HEK293 (cell line): ENCODE measurements around the gene GNPTAB.

Experiments used
- IKZF3 ChIP-seq: fragments of 450-650 bp; IDR thresholded peaks from 2 replicates; pipeline ENCODE4 v1.5.0; 2018; ENCODE audit warnings: missing biosample characterization, mild to moderate bottlenecking, missing genetic modification characterization, moderate library complexity
- KLF8 ChIP-seq: fragments of 450-650 bp; formaldehyde crosslinking; IDR thresholded peaks from 2 replicates; pipeline ENCODE4 v1.5.1; 2016; ENCODE audit warnings: missing biosample characterization, missing genetic modification characterization
- MYNN ChIP-seq: fragments of 450-650 bp; formaldehyde crosslinking; IDR thresholded peaks from 2 replicates; pipeline ENCODE4 v1.5.1; 2016; ENCODE audit warnings: missing biosample characterization, missing genetic modification characterization, borderline replicate concordance
- SETDB1 ChIP-seq: IDR thresholded peaks from one replicate; pipeline ENCODE4 v1.6.1; 2017; ENCODE audit warnings: mild to moderate bottlenecking, low read length, moderate library complexity, mixed read lengths; ENCODE audit not compliant: insufficient read length
- SP7 ChIP-seq: fragments of 450-650 bp; formaldehyde crosslinking; IDR thresholded peaks from 2 replicates; pipeline ENCODE4 v1.5.1; 2016; ENCODE audit warnings: missing biosample characterization, missing genetic modification characterization
- TCF7L2 ChIP-seq: IDR thresholded peaks from 2 replicates; pipeline ENCODE4 v1.6.1; 2011; ENCODE audit warnings: low read depth, mild to moderate bottlenecking, inconsistent platforms, low read length, moderate library complexity, borderline replicate concordance
- ZBTB21 ChIP-seq: fragments of 450-650 bp; formaldehyde crosslinking; IDR thresholded peaks from 2 replicates; pipeline ENCODE4 v1.5.1; 2017; ENCODE audit warnings: missing biosample characterization, missing genetic modification characterization
- ZNF114 ChIP-seq: fragments of 450-650 bp; formaldehyde crosslinking; IDR thresholded peaks from 2 replicates; pipeline ENCODE4 v1.5.0; 2017; ENCODE audit warnings: missing biosample characterization, missing genetic modification characterization
- ZNF157 ChIP-seq: fragments of 450-650 bp; formaldehyde crosslinking; IDR thresholded peaks from 2 replicates; pipeline ENCODE4 v1.5.1; 2016; ENCODE audit warnings: missing biosample characterization, missing genetic modification characterization
- ZNF23 ChIP-seq: fragments of 450-650 bp; formaldehyde crosslinking; IDR thresholded peaks from 2 replicates; pipeline ENCODE4 v1.5.1; 2016; ENCODE audit warnings: missing biosample characterization, missing genetic modification characterization, borderline replicate concordance
- ZNF248 ChIP-seq: fragments of 450-650 bp; formaldehyde crosslinking; IDR thresholded peaks from 2 replicates; pipeline ENCODE4 v1.5.1; 2017; ENCODE audit warnings: missing biosample characterization, missing genetic modification characterization
- ZNF394 ChIP-seq: fragments of 450-650 bp; formaldehyde crosslinking; IDR thresholded peaks from 2 replicates; pipeline ENCODE4 v1.5.1; 2016; ENCODE audit warnings: missing biosample characterization, missing genetic modification characterization, mild to moderate bottlenecking, moderate library complexity, borderline replicate concordance
- ZNF433 ChIP-seq: fragments of 450-650 bp; formaldehyde crosslinking; IDR thresholded peaks from 2 replicates; pipeline ENCODE4 v1.5.1; 2016; ENCODE audit warnings: missing biosample characterization, missing genetic modification characterization, low read depth
- ZNF501 ChIP-seq: fragments of 450-650 bp; formaldehyde crosslinking; IDR thresholded peaks from 2 replicates; pipeline ENCODE4 v1.5.1; 2016; ENCODE audit warnings: missing biosample characterization, missing genetic modification characterization
- ZNF530 ChIP-seq: fragments of 450-650 bp; formaldehyde crosslinking; IDR thresholded peaks from 2 replicates; pipeline ENCODE4 v1.5.1; 2016; ENCODE audit warnings: low read depth, missing biosample characterization, missing genetic modification characterization
- ZSCAN23 ChIP-seq: fragments of 450-650 bp; formaldehyde crosslinking; IDR thresholded peaks from 2 replicates; pipeline ENCODE4 v1.5.1; 2016; ENCODE audit warnings: missing biosample characterization, missing genetic modification characterization
- ZXDB ChIP-seq: fragments of 450-650 bp; formaldehyde crosslinking; IDR thresholded peaks from 2 replicates; pipeline ENCODE4 v1.5.1; 2016; ENCODE audit warnings: missing biosample characterization, missing genetic modification characterization
- TF ChIP-seq, protein P1 (sequence below): fragments of 450-650 bp; formaldehyde crosslinking; IDR thresholded peaks from 2 replicates; pipeline ENCODE4 v1.5.1; 2016; ENCODE audit warnings: missing biosample characterization, missing genetic modification characterization, low read depth
- TF ChIP-seq, protein P2 (sequence below): fragments of 450-650 bp; formaldehyde crosslinking; IDR thresholded peaks from 2 replicates; pipeline ENCODE4 v1.5.1; 2016; ENCODE audit warnings: missing biosample characterization, missing genetic modification characterization
- TF ChIP-seq, protein P3 (sequence below): fragments of 450-650 bp; formaldehyde crosslinking; IDR thresholded peaks from 2 replicates; pipeline ENCODE4 v1.5.1; 2016; ENCODE audit warnings: missing biosample characterization, missing genetic modification characterization
- TF ChIP-seq, protein P4 (sequence below): fragments of 450-650 bp; formaldehyde crosslinking; IDR thresholded peaks from 2 replicates; pipeline ENCODE4 v1.5.1; 2016; ENCODE audit warnings: missing biosample characterization, missing genetic modification characterization, borderline replicate concordance
- TF ChIP-seq, protein P5 (sequence below): fragments of 450-650 bp; formaldehyde crosslinking; IDR thresholded peaks from 2 replicates; pipeline ENCODE4 v1.5.1; 2016; ENCODE audit warnings: missing biosample characterization, missing genetic modification characterization
- TF ChIP-seq, protein P6 (sequence below): fragments of 450-650 bp; formaldehyde crosslinking; IDR thresholded peaks from 2 replicates; pipeline ENCODE4 v1.5.1; 2016; ENCODE audit warnings: missing biosample characterization, missing genetic modification characterization
- TF ChIP-seq, protein P7 (sequence below): fragments of 450-650 bp; formaldehyde crosslinking; IDR thresholded peaks from 2 replicates; pipeline ENCODE4 v1.5.1; 2016; ENCODE audit warnings: missing biosample characterization, missing genetic modification characterization

The GNPTAB gene

DNA sequence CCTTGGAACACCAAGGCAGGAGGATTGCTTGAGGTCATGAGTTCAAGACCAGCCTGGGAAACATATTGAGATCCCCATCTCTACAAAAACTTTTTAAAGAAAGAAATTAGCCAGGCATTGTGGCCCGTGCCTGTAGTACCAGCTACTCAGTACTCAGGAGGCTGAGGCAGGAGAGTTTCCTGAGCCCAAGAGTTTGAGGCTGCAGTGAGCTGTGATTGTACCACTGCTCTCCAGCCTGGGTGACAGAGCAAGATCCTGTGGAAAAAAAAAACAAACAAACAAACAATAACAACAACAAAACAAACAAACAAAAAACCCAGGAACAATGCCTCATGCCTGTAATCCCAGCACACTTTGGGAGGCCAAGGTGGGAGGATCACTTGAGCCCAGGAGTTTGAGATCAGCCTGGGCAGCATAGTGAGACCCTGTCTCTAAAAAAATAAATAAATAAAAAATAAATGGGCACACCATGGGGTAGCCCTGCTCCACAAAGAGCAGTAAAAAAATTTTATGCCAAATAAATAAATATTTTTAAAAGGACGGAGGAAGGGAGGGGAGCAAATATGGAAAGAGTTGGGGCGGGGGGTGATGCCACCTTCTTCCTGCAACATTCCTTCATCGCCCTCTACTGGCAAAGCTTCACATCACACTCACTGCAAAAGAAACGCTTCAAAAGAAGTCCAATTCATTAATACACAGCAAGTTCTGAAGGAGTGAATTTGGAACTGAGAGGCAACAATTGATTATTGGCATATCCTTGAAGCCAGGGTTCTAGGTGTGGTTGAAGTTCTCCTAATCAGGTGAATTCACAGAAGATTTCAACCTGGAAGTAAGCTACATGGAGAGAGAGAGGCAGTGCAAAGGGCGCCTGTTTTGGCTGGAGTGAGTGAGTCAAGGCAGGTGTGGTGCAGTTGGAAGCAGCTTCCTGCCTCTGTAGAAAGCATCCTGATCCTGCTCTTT is 8.8 kb upstream of the GNPTAB start (continued):
- TF ChIP-seq, protein P1, sequence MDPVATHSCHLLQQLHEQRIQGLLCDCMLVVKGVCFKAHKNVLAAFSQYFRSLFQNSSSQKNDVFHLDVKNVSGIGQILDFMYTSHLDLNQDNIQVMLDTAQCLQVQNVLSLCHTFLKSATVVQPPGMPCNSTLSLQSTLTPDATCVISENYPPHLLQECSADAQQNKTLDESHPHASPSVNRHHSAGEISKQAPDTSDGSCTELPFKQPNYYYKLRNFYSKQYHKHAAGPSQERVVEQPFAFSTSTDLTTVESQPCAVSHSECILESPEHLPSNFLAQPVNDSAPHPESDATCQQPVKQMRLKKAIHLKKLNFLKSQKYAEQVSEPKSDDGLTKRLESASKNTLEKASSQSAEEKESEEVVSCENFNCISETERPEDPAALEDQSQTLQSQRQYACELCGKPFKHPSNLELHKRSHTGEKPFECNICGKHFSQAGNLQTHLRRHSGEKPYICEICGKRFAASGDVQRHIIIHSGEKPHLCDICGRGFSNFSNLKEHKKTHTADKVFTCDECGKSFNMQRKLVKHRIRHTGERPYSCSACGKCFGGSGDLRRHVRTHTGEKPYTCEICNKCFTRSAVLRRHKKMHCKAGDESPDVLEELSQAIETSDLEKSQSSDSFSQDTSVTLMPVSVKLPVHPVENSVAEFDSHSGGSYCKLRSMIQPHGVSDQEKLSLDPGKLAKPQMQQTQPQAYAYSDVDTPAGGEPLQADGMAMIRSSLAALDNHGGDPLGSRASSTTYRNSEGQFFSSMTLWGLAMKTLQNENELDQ (tag by site-specific recombination): no peak
- no peak for TF ChIP-seq MYNN (tag by site-specific recombination)
- TF ChIP-seq, protein P2, sequence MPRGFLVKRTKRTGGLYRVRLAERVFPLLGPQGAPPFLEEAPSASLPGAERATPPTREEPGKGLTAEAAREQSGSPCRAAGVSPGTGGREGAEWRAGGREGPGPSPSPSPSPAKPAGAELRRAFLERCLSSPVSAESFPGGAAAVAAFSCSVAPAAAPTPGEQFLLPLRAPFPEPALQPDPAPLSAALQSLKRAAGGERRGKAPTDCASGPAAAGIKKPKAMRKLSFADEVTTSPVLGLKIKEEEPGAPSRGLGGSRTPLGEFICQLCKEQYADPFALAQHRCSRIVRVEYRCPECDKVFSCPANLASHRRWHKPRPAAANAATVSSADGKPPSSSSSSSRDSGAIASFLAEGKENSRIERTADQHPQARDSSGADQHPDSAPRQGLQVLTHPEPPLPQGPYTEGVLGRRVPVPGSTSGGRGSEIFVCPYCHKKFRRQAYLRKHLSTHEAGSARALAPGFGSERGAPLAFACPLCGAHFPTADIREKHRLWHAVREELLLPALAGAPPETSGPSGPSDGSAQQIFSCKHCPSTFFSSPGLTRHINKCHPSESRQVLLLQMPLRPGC: no peak
- no peak for TF ChIP-seq ZNF114 (tag by site-specific recombination)
- TF ChIP-seq, protein P3, sequence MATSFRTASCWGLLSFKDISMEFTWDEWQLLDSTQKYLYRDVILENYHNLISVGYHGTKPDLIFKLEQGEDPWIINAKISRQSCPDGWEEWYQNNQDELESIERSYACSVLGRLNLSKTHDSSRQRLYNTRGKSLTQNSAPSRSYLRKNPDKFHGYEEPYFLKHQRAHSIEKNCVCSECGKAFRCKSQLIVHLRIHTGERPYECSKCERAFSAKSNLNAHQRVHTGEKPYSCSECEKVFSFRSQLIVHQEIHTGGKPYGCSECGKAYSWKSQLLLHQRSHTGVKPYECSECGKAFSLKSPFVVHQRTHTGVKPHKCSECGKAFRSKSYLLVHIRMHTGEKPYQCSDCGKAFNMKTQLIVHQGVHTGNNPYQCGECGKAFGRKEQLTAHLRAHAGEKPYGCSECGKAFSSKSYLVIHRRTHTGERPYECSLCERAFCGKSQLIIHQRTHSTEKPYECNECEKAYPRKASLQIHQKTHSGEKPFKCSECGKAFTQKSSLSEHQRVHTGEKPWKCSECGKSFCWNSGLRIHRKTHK (tag by site-specific recombination): no peak
- TF ChIP-seq SP7 (tag by site-specific recombination): 0 out of 2 replicates have a peak, but pooled peaks have one; percentile 11
- no peak for TF ChIP-seq ZNF157 (tag by site-specific recombination)
- no peak for TF ChIP-seq ZBTB21 (tag by site-specific recombination)
- TF ChIP-seq, protein P4, sequence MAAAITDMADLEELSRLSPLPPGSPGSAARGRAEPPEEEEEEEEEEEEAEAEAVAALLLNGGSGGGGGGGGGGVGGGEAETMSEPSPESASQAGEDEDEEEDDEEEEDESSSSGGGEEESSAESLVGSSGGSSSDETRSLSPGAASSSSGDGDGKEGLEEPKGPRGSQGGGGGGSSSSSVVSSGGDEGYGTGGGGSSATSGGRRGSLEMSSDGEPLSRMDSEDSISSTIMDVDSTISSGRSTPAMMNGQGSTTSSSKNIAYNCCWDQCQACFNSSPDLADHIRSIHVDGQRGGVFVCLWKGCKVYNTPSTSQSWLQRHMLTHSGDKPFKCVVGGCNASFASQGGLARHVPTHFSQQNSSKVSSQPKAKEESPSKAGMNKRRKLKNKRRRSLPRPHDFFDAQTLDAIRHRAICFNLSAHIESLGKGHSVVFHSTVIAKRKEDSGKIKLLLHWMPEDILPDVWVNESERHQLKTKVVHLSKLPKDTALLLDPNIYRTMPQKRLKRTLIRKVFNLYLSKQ (tag by site-specific recombination): no peak
- no peak for TF ChIP-seq ZNF394 (tag by site-specific recombination)
- no peak for TF ChIP-seq ZNF433
- TF ChIP-seq ZNF248: no peak
- TF ChIP-seq, protein P5, sequence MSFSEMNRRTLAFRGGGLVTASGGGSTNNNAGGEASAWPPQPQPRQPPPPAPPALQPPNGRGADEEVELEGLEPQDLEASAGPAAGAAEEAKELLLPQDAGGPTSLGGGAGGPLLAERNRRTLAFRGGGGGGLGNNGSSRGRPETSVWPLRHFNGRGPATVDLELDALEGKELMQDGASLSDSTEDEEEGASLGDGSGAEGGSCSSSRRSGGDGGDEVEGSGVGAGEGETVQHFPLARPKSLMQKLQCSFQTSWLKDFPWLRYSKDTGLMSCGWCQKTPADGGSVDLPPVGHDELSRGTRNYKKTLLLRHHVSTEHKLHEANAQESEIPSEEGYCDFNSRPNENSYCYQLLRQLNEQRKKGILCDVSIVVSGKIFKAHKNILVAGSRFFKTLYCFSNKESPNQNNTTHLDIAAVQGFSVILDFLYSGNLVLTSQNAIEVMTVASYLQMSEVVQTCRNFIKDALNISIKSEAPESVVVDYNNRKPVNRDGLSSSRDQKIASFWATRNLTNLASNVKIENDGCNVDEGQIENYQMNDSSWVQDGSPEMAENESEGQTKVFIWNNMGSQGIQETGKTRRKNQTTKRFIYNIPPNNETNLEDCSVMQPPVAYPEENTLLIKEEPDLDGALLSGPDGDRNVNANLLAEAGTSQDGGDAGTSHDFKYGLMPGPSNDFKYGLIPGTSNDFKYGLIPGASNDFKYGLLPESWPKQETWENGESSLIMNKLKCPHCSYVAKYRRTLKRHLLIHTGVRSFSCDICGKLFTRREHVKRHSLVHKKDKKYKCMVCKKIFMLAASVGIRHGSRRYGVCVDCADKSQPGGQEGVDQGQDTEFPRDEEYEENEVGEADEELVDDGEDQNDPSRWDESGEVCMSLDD: no peak
- no peak for TF ChIP-seq ZNF23 (tag by site-specific recombination)
- no peak for TF ChIP-seq ZNF530 (tag by site-specific recombination)
- TF ChIP-seq, protein P6, sequence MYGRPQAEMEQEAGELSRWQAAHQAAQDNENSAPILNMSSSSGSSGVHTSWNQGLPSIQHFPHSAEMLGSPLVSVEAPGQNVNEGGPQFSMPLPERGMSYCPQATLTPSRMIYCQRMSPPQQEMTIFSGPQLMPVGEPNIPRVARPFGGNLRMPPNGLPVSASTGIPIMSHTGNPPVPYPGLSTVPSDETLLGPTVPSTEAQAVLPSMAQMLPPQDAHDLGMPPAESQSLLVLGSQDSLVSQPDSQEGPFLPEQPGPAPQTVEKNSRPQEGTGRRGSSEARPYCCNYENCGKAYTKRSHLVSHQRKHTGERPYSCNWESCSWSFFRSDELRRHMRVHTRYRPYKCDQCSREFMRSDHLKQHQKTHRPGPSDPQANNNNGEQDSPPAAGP (tag by site-specific recombination): no peak
- TF ChIP-seq, protein P7, sequence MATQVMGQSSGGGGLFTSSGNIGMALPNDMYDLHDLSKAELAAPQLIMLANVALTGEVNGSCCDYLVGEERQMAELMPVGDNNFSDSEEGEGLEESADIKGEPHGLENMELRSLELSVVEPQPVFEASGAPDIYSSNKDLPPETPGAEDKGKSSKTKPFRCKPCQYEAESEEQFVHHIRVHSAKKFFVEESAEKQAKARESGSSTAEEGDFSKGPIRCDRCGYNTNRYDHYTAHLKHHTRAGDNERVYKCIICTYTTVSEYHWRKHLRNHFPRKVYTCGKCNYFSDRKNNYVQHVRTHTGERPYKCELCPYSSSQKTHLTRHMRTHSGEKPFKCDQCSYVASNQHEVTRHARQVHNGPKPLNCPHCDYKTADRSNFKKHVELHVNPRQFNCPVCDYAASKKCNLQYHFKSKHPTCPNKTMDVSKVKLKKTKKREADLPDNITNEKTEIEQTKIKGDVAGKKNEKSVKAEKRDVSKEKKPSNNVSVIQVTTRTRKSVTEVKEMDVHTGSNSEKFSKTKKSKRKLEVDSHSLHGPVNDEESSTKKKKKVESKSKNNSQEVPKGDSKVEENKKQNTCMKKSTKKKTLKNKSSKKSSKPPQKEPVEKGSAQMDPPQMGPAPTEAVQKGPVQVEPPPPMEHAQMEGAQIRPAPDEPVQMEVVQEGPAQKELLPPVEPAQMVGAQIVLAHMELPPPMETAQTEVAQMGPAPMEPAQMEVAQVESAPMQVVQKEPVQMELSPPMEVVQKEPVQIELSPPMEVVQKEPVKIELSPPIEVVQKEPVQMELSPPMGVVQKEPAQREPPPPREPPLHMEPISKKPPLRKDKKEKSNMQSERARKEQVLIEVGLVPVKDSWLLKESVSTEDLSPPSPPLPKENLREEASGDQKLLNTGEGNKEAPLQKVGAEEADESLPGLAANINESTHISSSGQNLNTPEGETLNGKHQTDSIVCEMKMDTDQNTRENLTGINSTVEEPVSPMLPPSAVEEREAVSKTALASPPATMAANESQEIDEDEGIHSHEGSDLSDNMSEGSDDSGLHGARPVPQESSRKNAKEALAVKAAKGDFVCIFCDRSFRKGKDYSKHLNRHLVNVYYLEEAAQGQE (tag by site-specific recombination): no peak
- no peak for TF ChIP-seq ZNF501 (tag by site-specific recombination)
- 0 out of 2 replicates have a peak, but pooled peaks have one; percentile 13 for TF ChIP-seq KLF8 (tag by site-specific recombination)
- TF ChIP-seq IKZF3 (tag by site-specific recombination): no peak
- no peak for TF ChIP-seq SETDB1
- TF ChIP-seq ZXDB (tag by site-specific recombination): no peak
- TF ChIP-seq ZSCAN23: no peak
- no peak for TF ChIP-seq TCF7L2
